IPS DF 4.7 (cell line): ENCODE data around the gene VENTX.

Source experiments
- DNase-seq: peaks from one replicate; pipeline ENCODE4 v3.0.0-alpha.2; 2013; ENCODE audit warnings: low spot score; ENCODE audit errors: extremely low read depth

Gene VENTX

DNA sequence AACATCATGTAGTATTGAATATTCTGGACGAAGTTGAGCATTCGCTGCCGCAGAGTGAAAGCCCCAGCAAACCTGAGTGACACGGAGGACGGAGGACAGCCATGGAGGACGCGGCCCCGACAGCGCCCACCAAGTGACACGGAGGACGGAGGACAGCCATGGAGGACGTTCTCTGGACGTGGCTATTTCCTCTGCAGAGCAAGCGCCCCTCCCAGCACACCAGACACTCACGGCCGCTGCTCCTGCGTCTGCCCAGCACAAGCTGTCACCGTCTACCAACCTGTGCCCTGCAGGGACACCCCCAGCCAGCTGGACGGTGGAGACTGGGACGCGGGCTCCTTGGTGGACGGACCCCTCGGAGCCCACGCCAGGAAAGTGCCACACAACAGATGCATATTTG, 46.3 kb downstream of the VENTX start:
- DNase-seq = no peak

DNA sequence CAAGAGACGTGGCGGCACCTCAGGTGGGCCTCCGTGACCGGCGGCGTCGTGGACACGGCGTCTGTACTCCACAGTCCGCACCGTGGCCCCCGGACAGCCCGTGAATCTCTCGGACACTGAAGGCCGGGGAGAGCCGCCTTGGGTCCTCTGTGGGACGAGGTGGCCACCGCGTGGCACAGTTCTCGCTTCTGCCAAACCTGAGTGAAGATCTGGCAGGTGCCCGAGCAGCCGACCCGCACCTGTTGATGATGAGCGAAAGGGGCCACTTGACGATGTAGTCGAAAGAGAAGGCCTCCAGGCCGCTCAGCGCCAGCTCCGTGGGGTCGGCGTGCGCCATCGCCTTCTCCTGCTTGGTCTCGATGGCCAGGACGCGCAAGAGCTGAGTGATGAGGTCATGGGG, 47.6 kb downstream of the VENTX start:
- no peak for DNase-seq

DNA sequence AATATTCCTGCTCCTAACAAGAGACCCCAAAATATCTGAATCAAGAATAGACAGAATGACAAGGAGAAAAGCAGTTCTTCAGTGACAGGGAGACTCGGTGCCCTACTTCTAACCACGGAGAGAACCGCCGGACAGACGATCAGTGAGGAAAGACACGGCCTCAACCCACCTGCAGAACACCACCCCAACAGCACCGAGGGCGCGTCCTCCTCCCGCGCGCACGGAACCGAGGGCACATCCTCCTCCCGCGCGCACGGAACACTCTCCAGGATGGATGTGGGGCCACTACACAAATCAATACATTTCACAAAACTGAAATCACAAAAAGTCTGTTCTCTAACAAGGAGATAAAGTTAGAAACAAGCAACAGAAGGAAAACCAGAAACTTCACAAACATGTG, 48.7 kb downstream of the VENTX start:
- no peak for DNase-seq

DNA sequence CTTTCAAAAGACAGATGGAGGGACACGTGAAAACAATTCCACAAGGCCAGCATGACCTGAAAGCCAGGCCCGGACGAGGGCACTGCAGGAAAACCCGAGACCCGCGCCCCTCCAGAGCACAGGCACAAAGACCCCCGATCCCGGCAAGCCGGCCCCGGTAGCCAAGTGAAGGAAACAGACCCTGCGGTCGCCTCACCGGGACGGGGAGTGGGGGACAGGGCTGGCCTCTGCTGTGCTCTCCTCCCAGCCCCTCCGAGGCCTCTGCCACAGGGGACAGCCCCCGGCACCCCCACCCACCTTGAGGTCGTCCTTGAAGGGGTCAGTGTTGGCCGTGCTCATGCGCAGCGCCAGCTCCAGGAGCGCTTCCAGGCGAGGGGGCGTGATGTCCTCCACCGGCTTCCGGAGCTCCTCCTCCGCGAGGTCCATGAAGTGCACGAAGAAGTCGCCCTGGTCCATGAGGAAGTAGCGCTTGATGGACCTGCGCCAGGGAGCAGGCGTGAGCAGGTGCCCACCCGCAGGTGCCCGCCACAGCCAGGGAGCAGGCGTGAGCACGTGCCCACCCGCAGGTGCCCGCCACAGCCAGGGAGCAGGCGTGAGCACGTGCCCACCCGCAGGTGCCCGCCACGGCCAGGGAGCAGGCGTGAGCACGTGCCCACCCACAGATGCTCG, 50.3 kb downstream of the VENTX start:
- DNase-seq = no peak

DNA sequence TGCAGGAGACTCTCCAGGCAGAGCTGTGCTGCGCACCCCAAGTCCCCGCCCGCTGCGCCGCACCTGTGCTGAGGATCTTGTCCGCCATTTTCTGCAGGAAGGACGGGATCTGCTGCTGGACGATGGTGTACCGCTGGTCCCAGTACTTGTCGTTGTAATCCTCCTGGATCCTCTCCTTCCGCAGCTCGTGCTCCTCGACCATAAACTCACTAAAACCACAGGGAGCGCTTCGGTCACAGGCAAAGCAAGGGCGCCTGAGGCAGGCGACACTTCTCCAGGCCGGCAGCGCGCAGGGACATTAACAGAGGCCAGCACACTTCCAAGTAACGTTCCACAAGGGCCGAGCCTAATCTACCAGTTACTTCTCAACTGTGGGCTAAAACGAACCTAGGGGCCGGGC, 52.1 kb downstream of the VENTX start:
- DNase-seq = no peak
